ENCODE measurements around the gene LSS.
"Not testable (repeated sequence)": the region's sequence is repeated elsewhere in the genome, so short reads cannot be mapped to it uniquely, and the experiment has no call there.

The LSS gene

DNA sequence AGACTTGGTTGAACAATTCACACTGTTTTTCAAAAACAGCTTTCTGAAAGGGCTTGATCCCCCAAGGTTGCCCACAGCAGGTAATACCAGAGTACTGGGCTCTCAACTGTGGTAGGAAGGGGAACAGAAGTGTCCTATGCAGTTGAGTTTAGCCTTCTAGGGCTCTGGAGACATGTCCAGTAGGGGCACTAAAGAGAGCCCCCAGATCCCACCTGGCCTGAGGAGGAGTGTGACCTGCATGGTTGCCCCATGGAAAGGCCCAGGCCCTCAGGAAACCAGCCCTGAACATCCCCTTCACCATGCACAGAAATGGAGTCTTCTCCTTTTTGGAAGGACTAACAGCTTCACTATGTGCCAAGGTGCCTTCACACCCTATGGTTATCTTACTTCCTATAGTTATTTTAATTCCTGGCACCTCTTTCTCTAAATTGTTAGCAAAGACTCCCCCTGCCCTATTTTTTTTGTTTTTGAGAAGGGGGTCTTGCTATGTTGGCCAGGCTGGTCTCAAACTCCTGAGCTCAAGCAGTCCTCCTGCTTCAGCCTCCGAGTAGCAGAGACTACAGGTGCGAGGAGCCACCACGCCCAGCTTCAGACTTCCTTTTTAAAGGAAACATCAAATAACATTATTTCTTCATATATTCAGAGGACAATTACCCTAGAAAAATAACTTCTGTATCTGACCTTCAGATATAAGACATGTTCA is 16.8 kb upstream of the LSS start:
- no peak for DNase-seq (ENCODE audit: low spot score)

GRCh38 chr21:46244602-46245001 is 16.0 kb upstream of the LSS start:
- no peak for DNase-seq (ENCODE audit: low spot score)

DNA sequence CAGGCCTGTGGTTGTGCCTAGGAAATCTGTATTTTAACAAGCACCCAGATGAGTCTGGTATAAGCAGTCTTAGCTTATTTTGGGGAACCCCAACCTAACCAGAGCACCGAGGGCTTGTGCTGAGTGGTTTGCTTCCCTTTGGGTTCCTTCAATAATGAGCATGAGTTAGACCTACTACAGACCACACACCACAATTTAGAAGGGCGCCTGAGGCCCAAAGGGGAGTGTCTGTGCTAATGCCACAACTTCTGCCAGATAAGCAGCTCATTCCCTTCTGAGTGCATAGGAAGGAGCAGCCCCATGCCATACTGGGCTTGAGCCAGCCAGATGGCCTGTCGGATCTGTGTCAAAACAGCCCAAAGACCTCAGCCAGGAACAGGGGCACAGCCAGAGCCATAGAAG is 15.4 kb upstream of the LSS start:
- DNase-seq (ENCODE audit: low spot score) = no peak

DNA sequence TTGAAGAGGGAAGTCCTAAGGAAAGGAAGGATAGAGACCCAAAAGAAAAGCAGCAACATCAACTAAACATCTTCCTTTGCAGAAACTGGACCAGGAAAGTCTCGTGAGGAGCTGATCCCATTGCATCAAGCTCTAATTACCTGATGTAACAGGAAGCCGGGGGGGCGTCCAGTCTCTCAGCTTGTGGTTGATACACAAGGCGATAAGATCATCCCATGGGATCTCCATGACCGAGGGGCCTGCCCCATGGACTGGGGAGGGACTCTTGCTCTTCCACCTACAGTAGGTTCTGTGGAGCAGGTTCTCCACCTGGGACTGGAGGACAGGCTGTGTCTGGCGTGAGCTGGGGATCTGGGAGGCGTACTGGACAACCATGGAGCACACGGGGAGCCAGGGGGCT is 14.8 kb upstream of the LSS start:
- no peak for DNase-seq (ENCODE audit: low spot score)

DNA sequence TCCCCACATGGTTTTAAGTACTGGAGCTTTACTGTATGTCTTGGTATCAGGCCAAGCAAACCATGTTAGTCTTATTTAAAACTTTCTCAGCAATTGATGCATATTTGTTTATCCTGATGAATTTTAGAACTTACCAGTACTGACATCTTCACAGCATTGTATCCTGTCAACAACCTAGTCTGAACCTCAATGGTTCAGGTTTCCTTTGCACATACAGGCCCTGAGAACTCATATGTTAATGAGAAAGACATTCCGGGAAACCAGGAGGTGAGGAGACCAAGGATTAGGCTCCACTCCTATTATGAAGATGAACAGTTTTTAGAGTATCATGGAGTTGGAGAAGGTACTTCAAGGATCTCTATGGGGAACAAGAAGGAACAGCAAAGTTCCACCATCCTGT is 13.0 kb upstream of the LSS start:
- DNase-seq (ENCODE audit: low spot score) = not testable (repeated sequence)

GRCh38 chr21:46239817-46240325 is 11.3 kb upstream of the LSS start:
- DNase-seq (ENCODE audit: low spot score) = no peak

DNA sequence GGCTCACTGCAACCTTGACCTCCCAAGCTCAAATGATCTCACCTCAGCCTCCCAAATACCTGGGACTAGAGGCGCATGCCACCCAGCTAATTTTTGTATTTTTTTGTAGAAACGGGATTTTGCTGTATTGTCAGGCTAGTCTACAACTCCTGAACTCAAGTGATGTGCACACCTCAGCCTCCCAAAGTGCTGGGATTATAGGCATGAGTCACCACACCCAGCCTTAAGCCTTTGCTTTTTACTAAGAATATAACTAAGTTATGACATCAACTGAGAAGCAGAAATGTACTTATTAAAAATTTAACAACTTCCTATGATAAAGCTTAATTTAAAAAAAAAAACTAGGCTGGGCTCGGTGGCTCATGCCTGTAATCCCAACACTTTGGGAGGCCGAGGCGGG is 8.9 kb upstream of the LSS start:
- DNase-seq (ENCODE audit: low spot score) = no peak

DNA sequence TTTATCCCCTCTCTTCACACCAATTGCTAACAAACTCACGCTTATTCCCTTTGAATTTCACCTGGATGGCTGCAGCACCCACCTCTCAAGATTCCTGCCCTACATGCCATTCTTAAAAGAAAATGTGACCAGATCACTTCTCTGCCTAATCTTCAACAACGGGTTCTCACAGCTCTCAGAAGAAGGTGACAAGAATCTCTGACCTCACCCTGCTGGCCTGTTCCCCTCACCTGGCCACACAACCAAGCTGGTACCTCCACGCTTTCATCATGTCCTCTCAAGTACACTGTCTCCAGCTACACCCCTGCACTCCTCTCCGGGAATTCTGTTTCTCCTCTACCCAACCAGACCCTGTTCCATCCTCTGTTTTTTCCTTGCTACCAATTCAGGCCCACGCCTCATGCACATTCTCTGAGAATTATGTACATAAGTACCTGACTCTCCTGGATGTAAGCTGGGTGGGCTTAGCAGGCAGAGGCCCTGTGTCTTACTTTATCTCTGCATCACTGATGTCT is 5.9 kb upstream of the LSS start:
- DNase-seq (ENCODE audit: low spot score) = no peak

GRCh38 chr21:46229923-46230260 is 1.3 kb upstream of the LSS start:
- no peak for DNase-seq (ENCODE audit: low spot score)

DNA sequence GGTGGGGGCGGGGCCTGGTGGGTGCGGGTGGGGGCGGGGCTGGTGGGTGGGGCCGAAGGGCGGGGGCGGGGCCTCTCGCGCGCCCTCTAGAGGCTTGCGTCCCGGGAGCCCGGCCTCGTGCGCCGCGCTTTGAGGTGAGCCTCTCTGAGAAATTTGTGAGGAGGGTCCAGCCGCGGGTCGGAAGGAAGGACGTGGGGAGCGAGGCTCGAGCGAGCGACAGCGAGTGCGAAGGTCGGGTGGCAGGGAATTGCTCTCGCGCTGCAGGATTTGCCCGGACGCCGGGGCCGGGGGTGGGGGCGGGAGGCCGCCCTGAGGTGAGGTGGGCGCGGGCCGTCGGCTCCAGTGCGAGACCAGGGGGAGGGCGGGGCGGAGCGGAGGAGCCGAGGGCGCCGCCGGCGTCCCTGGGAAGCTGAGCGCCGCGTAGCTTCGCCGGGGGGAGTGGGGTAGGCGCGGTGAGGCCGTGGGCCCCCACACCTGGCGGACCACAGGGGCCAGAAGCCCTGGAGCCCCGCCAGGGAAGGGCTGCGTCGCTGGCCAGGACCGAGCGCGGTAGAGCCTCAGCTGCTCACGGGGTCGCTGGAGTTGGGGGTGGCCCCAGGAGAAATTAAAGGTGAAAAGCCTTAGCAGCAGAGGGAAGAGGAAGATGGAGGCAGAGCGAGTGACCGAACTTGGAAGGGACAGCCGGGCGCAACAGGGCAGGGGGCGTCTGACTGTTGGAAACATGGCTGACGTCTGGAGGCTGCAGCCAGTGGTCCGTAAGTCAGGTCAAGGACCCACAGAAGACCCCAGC is 754 bp upstream of the LSS start:
- DNase-seq (ENCODE audit: low spot score) = no peak

DNA sequence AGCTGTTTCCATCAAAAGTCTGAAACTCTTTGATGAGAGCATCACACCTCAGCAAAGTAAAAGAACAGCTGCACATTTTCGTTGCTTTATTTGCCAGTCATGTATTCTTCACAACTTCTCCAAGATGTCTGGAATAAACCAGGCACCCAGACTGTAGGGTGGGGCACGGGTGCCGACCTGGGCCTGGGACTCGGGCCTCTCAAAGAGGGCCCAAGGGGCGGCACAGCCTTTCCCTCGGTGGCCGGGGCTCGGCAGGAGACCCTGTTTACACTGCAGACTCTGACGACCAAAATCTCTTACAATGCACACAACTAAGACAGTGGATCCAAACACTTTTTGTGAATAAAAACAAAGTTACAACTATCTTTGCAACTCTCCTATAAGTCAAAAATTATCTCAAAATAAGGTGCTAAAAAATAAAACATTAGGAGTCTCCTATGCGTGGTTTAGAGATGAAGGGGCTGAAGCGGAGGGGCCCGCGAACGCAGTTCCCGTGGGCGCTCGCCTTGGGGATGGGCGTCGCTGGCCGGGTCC is 696 bp downstream of the LSS start:
- peak; percentile 49 for DNase-seq (ENCODE audit: low spot score)

DNA sequence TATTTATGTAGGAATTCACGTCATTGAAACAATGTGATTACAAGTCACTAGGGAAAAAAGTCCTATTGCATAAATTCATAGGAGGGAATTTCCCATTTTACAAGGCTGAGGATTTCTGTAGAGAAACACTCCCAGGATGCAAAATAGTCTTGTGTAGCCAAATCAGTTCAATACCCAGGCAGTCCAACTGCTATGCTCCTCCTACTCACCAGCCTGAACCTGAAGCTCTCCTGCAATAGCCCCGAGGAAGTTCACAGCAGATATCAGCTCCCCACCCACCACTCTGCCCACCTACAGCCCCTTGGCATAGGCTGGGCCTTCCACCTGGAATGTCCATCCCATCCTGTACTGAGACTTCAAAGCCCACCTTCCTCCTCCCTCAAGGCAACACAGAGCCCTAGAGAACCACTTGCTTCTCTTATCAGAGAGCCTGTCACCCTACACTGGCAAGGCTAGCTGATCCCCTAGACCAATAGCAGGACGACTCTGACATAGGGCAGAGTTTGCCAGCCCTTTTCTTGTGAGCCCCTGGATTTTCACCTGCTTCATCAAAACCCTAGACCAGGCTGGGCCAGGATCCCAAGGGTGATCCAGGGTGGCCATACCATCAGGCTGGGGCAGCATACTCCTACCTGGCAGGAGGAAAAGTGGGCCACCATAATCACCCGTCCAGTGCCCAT is 1.5 kb downstream of the LSS start:
- DNase-seq (ENCODE audit: low spot score) = peak; percentile 68

GRCh38 chr21:46226146-46226545 is 2.4 kb downstream of the LSS start:
- no peak for DNase-seq (ENCODE audit: low spot score)

DNA sequence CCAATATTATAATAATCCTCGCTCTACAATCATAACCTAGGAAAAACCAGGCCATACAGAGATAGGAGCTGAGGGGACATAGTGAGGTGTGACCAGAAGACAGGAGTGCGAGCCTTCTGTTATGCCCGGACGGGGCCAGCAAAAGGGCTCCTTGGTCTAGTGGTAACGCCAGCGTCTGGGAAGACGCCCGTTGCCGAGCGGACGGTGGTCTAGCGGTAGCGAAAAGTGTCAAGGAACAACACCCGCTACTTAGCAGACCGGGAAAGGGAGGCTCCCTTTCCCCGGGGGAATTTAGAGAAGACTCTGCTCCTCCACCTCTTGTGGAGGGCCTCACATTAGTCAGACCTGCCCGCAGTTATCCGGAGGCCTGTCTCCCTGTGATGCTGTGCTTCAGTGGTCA is 4.9 kb downstream of the LSS start:
- DNase-seq (ENCODE audit: low spot score) = not testable (repeated sequence)

GRCh38 chr21:46223217-46223616 is 5.4 kb downstream of the LSS start:
- no peak for DNase-seq (ENCODE audit: low spot score)

GRCh38 chr21:46222436-46223116 is 6.0 kb downstream of the LSS start:
- no peak for DNase-seq (ENCODE audit: low spot score)

- DNase-seq (ENCODE audit: low spot score) = no peak
Measured at GRCh38 chr21:46221664-46222435, 6.7 kb downstream of the LSS start.

DNA sequence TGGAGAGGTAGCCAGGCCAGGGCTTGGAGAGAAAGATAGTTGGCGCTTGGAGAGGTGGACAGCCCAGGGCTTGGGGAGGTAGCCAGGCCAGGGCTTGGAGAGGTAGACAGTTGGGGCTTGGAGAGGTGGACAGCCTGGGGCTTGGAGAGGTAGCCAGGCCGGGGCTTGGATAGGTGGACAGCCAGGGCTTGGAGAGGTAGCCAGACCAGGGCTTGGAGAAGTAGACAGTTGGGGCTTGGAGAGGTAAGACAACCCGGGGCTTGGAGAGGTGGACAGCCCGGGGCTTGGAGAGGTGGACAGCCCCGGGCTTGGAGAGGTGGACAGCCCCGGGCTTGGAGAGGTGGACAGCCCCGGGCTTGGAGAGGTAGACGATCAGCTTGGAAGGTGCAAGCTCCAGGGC is 7.7 kb downstream of the LSS start:
- no peak for DNase-seq (ENCODE audit: low spot score)

- DNase-seq (ENCODE audit: low spot score) = no peak
Measured at GRCh38 chr21:46220275-46220810, 8.2 kb downstream of the LSS start.

GRCh38 chr21:46219591-46220239 is 8.9 kb downstream of the LSS start:
- DNase-seq (ENCODE audit: low spot score) = no peak
